OCI-LY1 (cell line): ENCODE data around the gene OPA1.

ENCODE experiments used
- H2AFZ ChIP-seq: fragments of 200-600 bp; sonication (generic), shearing (Covaris generic); 2 replicates; pipeline ENCODE4 v1.6.0; 2014; ENCODE audit warnings: antibody characterized with exemption, mild to moderate bottlenecking, low read length
- H3F3A ChIP-seq: fragments of 200-600 bp; sonication (generic), shearing (Covaris generic); 2 replicates; pipeline ENCODE4 v1.6.0; 2014; ENCODE audit warnings: mild to moderate bottlenecking, antibody characterized with exemption, low read length, moderate library complexity; ENCODE audit not compliant: insufficient read depth
- H3K27ac ChIP-seq: fragments of 200-600 bp; sonication (generic); 2 replicates; pipeline ENCODE4 v1.5.1; 2014; ENCODE audit warnings: low read length, mixed run types, mild to moderate bottlenecking, low read depth; ENCODE audit not compliant: poor library complexity, severe bottlenecking
- H3K27me3 ChIP-seq: fragments of 200-600 bp; sonication (generic); 2 replicates; pipeline ENCODE4 v1.6.0; 2014; ENCODE audit warnings: antibody characterized with exemption, mild to moderate bottlenecking, low read length, moderate library complexity; ENCODE audit not compliant: insufficient read depth
- H3K36me3 ChIP-seq: fragments of 200-600 bp; sonication (generic); 2 replicates; pipeline ENCODE4 v1.6.1; 2014; ENCODE audit warnings: mild to moderate bottlenecking, antibody characterized with exemption, low read length, moderate library complexity, mixed read lengths; ENCODE audit not compliant: insufficient read depth
- H3K4me1 ChIP-seq: fragments of 200-600 bp; sonication (generic); 2 replicates; pipeline ENCODE4 v1.5.1; 2014; ENCODE audit warnings: mild to moderate bottlenecking, low read length, moderate library complexity; ENCODE audit not compliant: insufficient read depth, severe bottlenecking
- H3K4me2 ChIP-seq: fragments of 200-600 bp; sonication (generic), shearing (Covaris generic); 2 replicates; pipeline ENCODE4 v1.6.1; 2014; ENCODE audit warnings: low read length
- H3K4me3 ChIP-seq: fragments of 200-600 bp; sonication (generic); 2 replicates; pipeline ENCODE4 v1.5.1; 2014; ENCODE audit warnings: low read length, low read depth, mild to moderate bottlenecking, mixed read lengths; ENCODE audit not compliant: poor library complexity, severe bottlenecking
- H3K79me2 ChIP-seq: fragments of 200-600 bp; shearing (Covaris generic); 2 replicates; pipeline ENCODE4 v1.6.1; 2016; ENCODE audit warnings: mixed run types, low read length, mixed read lengths; ENCODE audit not compliant: insufficient read depth
- H3K9ac ChIP-seq: fragments of 200-600 bp; sonication (generic), shearing (Covaris generic); 2 replicates; pipeline ENCODE4 v1.6.1; 2014; ENCODE audit warnings: mild to moderate bottlenecking, low read length, mixed read lengths
- H3K9me2 ChIP-seq: fragments of 200-600 bp; sonication (generic), shearing (Covaris generic); 2 replicates; pipeline ENCODE4 v1.6.1; 2014; ENCODE audit warnings: low read depth, mild to moderate bottlenecking, low read length, mixed read lengths
- H3K9me3 ChIP-seq: fragments of 200-600 bp; shearing (Covaris generic); 2 replicates; pipeline ENCODE4 v1.6.1; 2014; ENCODE audit warnings: low read length, mixed read lengths
- H4K20me1 ChIP-seq: fragments of 200-600 bp; sonication (generic), shearing (Covaris generic); 2 replicates; pipeline ENCODE4 v1.6.0; 2016; ENCODE audit warnings: mild to moderate bottlenecking, low read length; ENCODE audit not compliant: insufficient read depth
- EZH2 ChIP-seq: fragments of 200-600 bp; sonication (generic), shearing (Covaris generic); IDR thresholded peaks from 2 replicates; pipeline ENCODE4 v1.8.0; 2017; ENCODE audit warnings: borderline replicate concordance, mixed run types, mild to moderate bottlenecking, antibody characterized with exemption, low read length, moderate library complexity, mixed read lengths
- TF ChIP-seq, protein P1 (sequence below): fragments of 200-600 bp; sonication (generic), shearing (Covaris generic); IDR thresholded peaks from 2 replicates; pipeline ENCODE4 v1.5.1; 2017; ENCODE audit warnings: mild to moderate bottlenecking, antibody characterized with exemption, low read length, moderate library complexity, mixed read lengths

Gene OPA1

GRCh38 chr3:193737191-193737751 is 144.3 kb downstream of the OPA1 start:
- H3F3A ChIP-seq = no peaks in the 10 kb centered on the region
- H3K4me3 ChIP-seq = no peak overlapping the region
- TF ChIP-seq, protein P1, sequence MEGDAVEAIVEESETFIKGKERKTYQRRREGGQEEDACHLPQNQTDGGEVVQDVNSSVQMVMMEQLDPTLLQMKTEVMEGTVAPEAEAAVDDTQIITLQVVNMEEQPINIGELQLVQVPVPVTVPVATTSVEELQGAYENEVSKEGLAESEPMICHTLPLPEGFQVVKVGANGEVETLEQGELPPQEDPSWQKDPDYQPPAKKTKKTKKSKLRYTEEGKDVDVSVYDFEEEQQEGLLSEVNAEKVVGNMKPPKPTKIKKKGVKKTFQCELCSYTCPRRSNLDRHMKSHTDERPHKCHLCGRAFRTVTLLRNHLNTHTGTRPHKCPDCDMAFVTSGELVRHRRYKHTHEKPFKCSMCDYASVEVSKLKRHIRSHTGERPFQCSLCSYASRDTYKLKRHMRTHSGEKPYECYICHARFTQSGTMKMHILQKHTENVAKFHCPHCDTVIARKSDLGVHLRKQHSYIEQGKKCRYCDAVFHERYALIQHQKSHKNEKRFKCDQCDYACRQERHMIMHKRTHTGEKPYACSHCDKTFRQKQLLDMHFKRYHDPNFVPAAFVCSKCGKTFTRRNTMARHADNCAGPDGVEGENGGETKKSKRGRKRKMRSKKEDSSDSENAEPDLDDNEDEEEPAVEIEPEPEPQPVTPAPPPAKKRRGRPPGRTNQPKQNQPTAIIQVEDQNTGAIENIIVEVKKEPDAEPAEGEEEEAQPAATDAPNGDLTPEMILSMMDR = no peak
- no peak for TF ChIP-seq EZH2
- no peaks in the 10 kb centered on the region for H3K9me3 ChIP-seq
- peaks cover 3% of the 10 kb centered on the region for H3K4me1 ChIP-seq
- H3K4me2 ChIP-seq = no peak overlapping the region
- H3K79me2 ChIP-seq = no peaks in the 10 kb centered on the region
- H3K27ac ChIP-seq = no peak overlapping the region
- H3K9me2 ChIP-seq = no peaks in the 10 kb centered on the region
- no peaks in the 10 kb centered on the region for H3K27me3 ChIP-seq
- no peak overlapping the region for H3K9ac ChIP-seq
- no peaks in the 10 kb centered on the region for H4K20me1 ChIP-seq
- H3K36me3 ChIP-seq = no peaks in the 10 kb centered on the region
- no peak overlapping the region for H2AFZ ChIP-seq

DNA sequence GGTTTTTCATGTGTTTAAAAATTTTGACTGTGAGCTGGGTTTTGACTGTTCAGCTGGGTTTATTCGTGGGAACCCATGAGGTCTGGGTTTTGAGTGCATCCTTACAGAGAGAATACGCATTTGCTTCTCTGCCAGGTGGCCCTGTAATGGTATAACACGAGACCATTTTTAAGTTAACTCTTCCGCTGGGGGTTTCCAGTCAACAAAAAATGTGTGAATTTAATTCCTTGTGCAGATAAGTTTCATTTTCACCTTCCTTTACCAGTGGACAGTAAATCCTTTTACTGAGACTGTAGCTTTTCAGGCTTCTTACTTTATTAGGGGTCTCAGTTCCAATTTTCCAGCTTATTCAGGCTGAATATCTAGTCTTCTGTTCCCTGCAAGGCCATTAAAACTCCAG is 149.6 kb downstream of the OPA1 start:
- no peaks in the 10 kb centered on the region for H3K27me3 ChIP-seq
- no peaks in the 10 kb centered on the region for H3K9me2 ChIP-seq
- H3K4me3 ChIP-seq = no peak overlapping the region
- TF ChIP-seq EZH2 = no peak
- TF ChIP-seq, protein P1 = no peak
- H2AFZ ChIP-seq = no peak overlapping the region
- no peak overlapping the region; the same call in 1 of the 2 replicates for H3K9ac ChIP-seq
- no peaks in the 10 kb centered on the region for H3K36me3 ChIP-seq
- H3K79me2 ChIP-seq = no peaks in the 10 kb centered on the region
- no peaks in the 10 kb centered on the region for H3F3A ChIP-seq
- no peaks in the 10 kb centered on the region for H4K20me1 ChIP-seq
- H3K9me3 ChIP-seq = no peaks in the 10 kb centered on the region
- peak overlapping the region; percentile 10; the same call in 1 of the 2 replicates for H3K4me2 ChIP-seq
- peak overlapping the region; percentile 15 for H3K27ac ChIP-seq
- peaks cover 23% of the 10 kb centered on the region for H3K4me1 ChIP-seq

DNA sequence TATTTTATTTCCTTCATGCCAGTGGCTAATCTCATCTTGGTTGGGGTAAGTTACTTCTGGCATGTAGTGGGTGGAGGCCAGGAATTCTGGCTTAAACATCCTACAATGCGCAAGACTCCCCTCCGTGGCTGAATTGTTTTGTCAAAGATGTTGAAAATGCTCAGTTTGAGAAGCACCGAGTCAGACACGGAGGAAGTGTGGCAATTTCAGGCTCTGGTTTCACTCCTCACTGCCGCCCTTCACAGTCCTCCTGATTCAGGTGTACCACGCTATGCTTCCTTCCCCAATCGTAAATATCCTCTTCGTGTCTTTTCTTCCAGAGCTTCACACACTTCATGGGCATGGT is 150.7 kb downstream of the OPA1 start:
- H2AFZ ChIP-seq = peak overlapping the region; percentile 8; the same call in 1 of the 2 replicates
- TF ChIP-seq EZH2 = no peak
- TF ChIP-seq, protein P1 = 0 out of 2 replicates have a peak, but pooled peaks have one; percentile 5
- H3F3A ChIP-seq = no peaks in the 10 kb centered on the region
- H3K4me3 ChIP-seq = peak overlapping the region; percentile 32
- no peaks in the 10 kb centered on the region for H3K9me2 ChIP-seq
- H3K27me3 ChIP-seq = no peaks in the 10 kb centered on the region
- H3K4me2 ChIP-seq = peak overlapping the region; percentile 51
- H3K27ac ChIP-seq = peak overlapping the region; percentile 15
- no peaks in the 10 kb centered on the region for H3K36me3 ChIP-seq
- H3K4me1 ChIP-seq = peaks cover 23% of the 10 kb centered on the region
- no peaks in the 10 kb centered on the region for H4K20me1 ChIP-seq
- no peaks in the 10 kb centered on the region for H3K9me3 ChIP-seq
- no peak overlapping the region; the same call in 1 of the 2 replicates for H3K9ac ChIP-seq
- H3K79me2 ChIP-seq = no peaks in the 10 kb centered on the region
